ENCODE data around the gene GAS2L1. TPM values are rescaled to one million over a fixed set of nuclear protein-coding genes. Genes with fewer than 3 reads are reported as not detected.

GAS2L1 gene
- total RNA-seq, 3 donors from 2014 or later (not counting 1 experiment from before 2014, with no cell fraction given), result 0.57 to 4.1 (median 2.8) TPM

GRCh38 chr22:29268511-29269229 is 37.8 kb upstream of the GAS2L1 start:
- peak; percentile 53 to 60 for DNase-seq
- Histone ChIP-seq H3K36me3 (ENCODE audit: control insufficient read depth, insufficient read depth, low read length) (peaks cover 16% of the 10 kb centered on the region), H3K4me3 (ENCODE audit: low read length) (peak overlapping the region; percentile 83), H3K27me3 (ENCODE audit: control insufficient read depth, insufficient read depth, low read length) (no peaks in the 10 kb centered on the region), H3K9me3 (ENCODE audit: control insufficient read depth, insufficient read depth, low read length) (no peaks in the 10 kb centered on the region), H3K4me1 (ENCODE audit: control insufficient read depth, insufficient read depth, low read length) (peaks cover 31% of the 10 kb centered on the region), H3K27ac (ENCODE audit: low read length) (peak overlapping the region; percentile 96)
- H3K27me3 Mint-ChIP-seq (ENCODE audit: low read depth in 2 of 2), result no peaks in the 10 kb centered on the region
- intact Hi-C loops (cut with micrococcal nuclease), result loop anchor here (10.0 kb wide), 1 partner anchor 1354 kb away; the partner anchor contains the start of gene PITPNB
- no peaks in the 10 kb centered on the region for H3K9me3 Mint-ChIP-seq
- peaks cover 65 to 70% of the 10 kb centered on the region in 2 donors for H3K4me1 Mint-ChIP-seq
- TF ChIP-seq CTCF (IDR thresholded peaks at IDR 0.05), result no peak
- peak; percentile 19 to 23 (median 21) for ATAC-seq
- H3K36me3 Mint-ChIP-seq, result peaks cover 8% of the 10 kb centered on the region
- WGBS (ENCODE audit: insufficient coverage), result under 1% methylated on average over 51 of the region's 51 CpGs
- peak overlapping the region; percentile 96 to 99 for H3K27ac Mint-ChIP-seq
- H3K4me3 Mint-ChIP-seq, result peak overlapping the region; percentile 98

GRCh38 chr22:29269230-29269604 is 37.2 kb upstream of the GAS2L1 start:
- H3K4me3 ChIP-seq (ENCODE audit: low read length), result peak overlapping the region; percentile 83
- H3K4me1 ChIP-seq (ENCODE audit: control insufficient read depth, insufficient read depth, low read length), result peaks cover 31% of the 10 kb centered on the region
- 1% methylated on average over 14 of the region's 14 CpGs for WGBS (ENCODE audit: insufficient coverage)
- no peak for ATAC-seq
- H3K27ac ChIP-seq (ENCODE audit: low read length), result peak overlapping the region; percentile 96
- Mint-ChIP-seq H3K9me3 (no peaks in the 10 kb centered on the region), H3K27me3 (ENCODE audit: low read depth in 2 of 2) (no peaks in the 10 kb centered on the region), H3K36me3 (peaks cover 8% of the 10 kb centered on the region), H3K4me1 (peaks cover 70 to 75% of the 10 kb centered on the region in 2 donors), H3K4me3 (peak overlapping the region; percentile 98), H3K27ac (peak overlapping the region; percentile 96 to 99)
- no peaks in the 10 kb centered on the region for H3K9me3 ChIP-seq (ENCODE audit: control insufficient read depth, insufficient read depth, low read length)
- intact Hi-C loops (cut with micrococcal nuclease), result loop anchor here (10.0 kb wide), 1 partner anchor 1354 kb away; the partner anchor contains the start of gene PITPNB
- peaks cover 21% of the 10 kb centered on the region for H3K36me3 ChIP-seq (ENCODE audit: control insufficient read depth, insufficient read depth, low read length)
- DNase-seq, result peak in 1 of 2 donors; percentile 27
- no peak for TF ChIP-seq CTCF (IDR thresholded peaks at IDR 0.05)
- no peaks in the 10 kb centered on the region for H3K27me3 ChIP-seq (ENCODE audit: control insufficient read depth, insufficient read depth, low read length)

DNA sequence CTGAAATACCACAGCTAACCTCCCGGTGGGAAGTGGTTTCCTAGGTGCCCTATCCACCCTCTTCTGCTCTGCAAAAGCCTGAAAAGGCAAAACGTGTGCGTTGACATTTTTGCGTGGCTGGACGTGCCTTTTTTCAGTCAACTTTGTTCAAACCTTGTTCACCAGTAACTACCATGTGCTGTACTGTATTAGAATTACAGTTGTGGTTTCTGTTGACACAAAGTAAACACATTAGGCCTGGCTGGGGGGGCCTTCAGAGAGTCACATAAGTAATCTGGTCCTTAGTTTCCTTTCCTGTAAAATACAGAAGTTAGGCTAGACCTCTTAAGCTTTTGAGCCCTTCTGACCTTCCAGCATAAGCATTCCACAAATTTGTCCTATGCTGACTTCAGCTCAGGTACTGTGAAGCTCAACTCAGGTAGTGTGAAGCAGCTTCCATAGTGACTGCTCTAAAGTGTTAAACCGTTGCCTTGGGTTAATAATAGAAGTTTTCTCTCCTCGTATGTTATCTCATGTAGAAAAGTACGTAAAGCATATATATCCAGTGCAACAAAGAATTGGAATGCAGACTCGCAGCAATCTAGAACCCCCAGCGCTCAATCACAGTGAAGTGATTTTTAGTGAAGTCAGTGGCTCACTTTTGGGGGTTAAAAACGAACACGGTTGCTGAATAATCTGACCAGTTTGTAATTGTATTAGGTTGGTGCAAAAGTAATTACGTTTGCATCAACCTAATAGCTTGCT is 36.5 kb upstream of the GAS2L1 start:
- peak overlapping the region; percentile 83 for H3K4me3 ChIP-seq (ENCODE audit: low read length)
- Mint-ChIP-seq H3K36me3 (peaks cover 8% of the 10 kb centered on the region), H3K4me3 (peak overlapping the region; percentile 98), H3K4me1 (peaks cover 77 to 82% of the 10 kb centered on the region in 2 donors), H3K27me3 (ENCODE audit: low read depth in 2 of 2) (no peaks in the 10 kb centered on the region), H3K27ac (peak overlapping the region; percentile 96 to 99), H3K9me3 (no peaks in the 10 kb centered on the region)
- peaks cover 28% of the 10 kb centered on the region for H3K36me3 ChIP-seq (ENCODE audit: control insufficient read depth, insufficient read depth, low read length)
- H3K27ac ChIP-seq (ENCODE audit: low read length), result peak overlapping the region; percentile 2
- H3K9me3 ChIP-seq (ENCODE audit: control insufficient read depth, insufficient read depth, low read length), result no peaks in the 10 kb centered on the region
- no peak for TF ChIP-seq CTCF (IDR thresholded peaks at IDR 0.05)
- intact Hi-C loops (cut with micrococcal nuclease), result loop anchor here (10.0 kb wide), 1 partner anchor 1355 kb away; the partner anchor contains the start of gene PITPNB
- DNase-seq (peak in 1 of 2 donors; percentile 35), ATAC-seq (no peak)
- WGBS (ENCODE audit: insufficient coverage), result 13% methylated on average over 12 of the region's 13 CpGs
- peaks cover 31% of the 10 kb centered on the region for H3K4me1 ChIP-seq (ENCODE audit: control insufficient read depth, insufficient read depth, low read length)
- no peaks in the 10 kb centered on the region for H3K27me3 ChIP-seq (ENCODE audit: control insufficient read depth, insufficient read depth, low read length)
